HG03066 (cell line): ENCODE results near the gene OR6C65.

Source experiments
- ATAC-seq: cut with Tn5 transposase; IDR thresholded peaks from one replicate; pipeline ENCODE4 v1.9.1; 2021; ENCODE audit warnings: low read depth; ENCODE audit not compliant: unreplicated experiment

OR6C65 gene

GRCh38 chr12:55445357-55445756 lies 45.0 kb downstream of the OR6C65 start:
- no peak for ATAC-seq

GRCh38 chr12:55446326-55446725 lies 46.0 kb downstream of the OR6C65 start:
- ATAC-seq: no peak

- ATAC-seq: no peak
Measured at GRCh38 chr12:55448825-55449224, 48.5 kb downstream of the OR6C65 start.
